Tibial nerve (tissue), 3 donors: ENCODE measurements around the gene ZC3H15.

Experiments used
- CTCF ChIP-seq, 5 experiments: fragments of 200-600 bp in 3 of 5; fragments of 450-650 bp in 2 of 5; sonication (generic) in 3 of 5; IDR thresholded peaks; one replicate each; pipeline ENCODE4 v1.5.1; 2016 to 2019; ENCODE audit warnings: antibody characterized with exemption in 5 of 5, mild to moderate bottlenecking in 3 of 5, moderate library complexity in 2 of 5
- POLR2A ChIP-seq, 2 donors: fragments of 450-650 bp; IDR thresholded peaks; one replicate each; pipeline ENCODE4 v1.6.1; 2017; ENCODE audit warnings: antibody characterized with exemption in 2 of 2, mild to moderate bottlenecking in 2 of 2, moderate library complexity in 2 of 2

GRCh38 chr2:186493564-186494085 is 7.6 kb downstream of the ZC3H15 start:
- TF ChIP-seq CTCF (IDR thresholded peaks at IDR 0.05) (no peak), POLR2A (IDR thresholded peaks at IDR 0.05) (no peak)
